Measurements from ENCODE around the gene SUCLG2. TPM values are rescaled to one million over a fixed set of nuclear protein-coding genes. Genes with fewer than 3 reads are reported as not detected.

The SUCLG2 gene
- total and polyA plus RNA-seq, 10 of the 15 experiments (the other 5 are each of a cell fraction or from before 2014, with no cell fraction given): 17.8 to 50.9 (median 37.2) TPM

DNA sequence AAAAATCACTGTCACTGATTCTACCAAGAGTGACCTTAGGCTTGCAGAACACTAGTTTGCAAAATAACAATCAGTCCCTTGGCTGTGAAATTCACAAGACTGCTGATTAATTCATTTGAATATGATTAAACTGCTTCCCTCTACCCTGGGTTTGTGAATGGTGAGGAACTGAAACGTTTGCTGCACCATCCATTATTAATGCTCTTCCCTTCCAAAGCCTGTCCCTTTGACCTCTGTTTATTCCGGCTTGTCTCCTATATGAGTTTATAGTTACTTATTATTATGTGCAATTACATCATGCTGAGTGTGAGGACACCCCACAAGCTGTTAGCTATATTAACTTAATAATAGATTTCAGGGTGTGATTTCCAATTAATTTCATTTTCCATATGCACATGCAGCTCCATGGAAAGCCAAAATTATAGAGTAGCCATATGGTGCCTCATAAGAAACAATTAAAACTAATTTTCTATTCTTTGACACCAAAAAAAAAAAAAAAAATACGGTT, 96.5 kb downstream of the SUCLG2 start:
- H3K36me3 ChIP-seq (ENCODE audit: control insufficient read depth in 2 of 2, insufficient read depth in 2 of 2, low read length in 1 of 2): no peaks in the 10 kb centered on the region; a peak in 1 of 4 replicates
- in situ Hi-C loops (cut with MboI): no loop called here
- TF ChIP-seq SREBF1 (IDR thresholded peaks at IDR 0.05; ENCODE audit: low read length) (no peak), SPI1 (IDR thresholded peaks at IDR 0.05; ENCODE audit: borderline replicate concordance, insufficient read depth, low read depth, low read length) (peak; percentile 5; the same call in 1 of the 2 replicates)
- H2AFZ ChIP-seq (ENCODE audit: control insufficient read depth, low read depth, low read length): no peak overlapping the region
- no peaks in the 10 kb centered on the region for H3K4me1 ChIP-seq (ENCODE audit: control insufficient read depth, insufficient read depth, low read length)
- ATAC-seq: no peak
- H3K27ac ChIP-seq (ENCODE audit: control insufficient read depth, insufficient read depth): no peak overlapping the region
- FAIRE-seq: no peak
- no peak overlapping the region for H3K4me3 ChIP-seq
- no peak overlapping the region for H3K9ac ChIP-seq (ENCODE audit: control insufficient read depth, insufficient read depth, low read length)
- no peaks in the 10 kb centered on the region; the same call in 1 of the 2 replicates for H3K79me2 ChIP-seq (ENCODE audit: control insufficient read depth, insufficient read depth, low read length)
- intact Hi-C loops (cut with micrococcal nuclease; ENCODE audit: unreplicated experiment): no loop called here
- no peaks in the 10 kb centered on the region for H4K20me1 ChIP-seq (ENCODE audit: control insufficient read depth, insufficient read depth)
- H3K9me3 ChIP-seq (replicated peaks; ENCODE audit: control insufficient read depth, insufficient read depth, low read length): no peaks in the 10 kb centered on the region
- ChIA-PET POLR2A (no interaction called here), SMC1A (ENCODE audit: uncharacterized antibody, unreplicated experiment) (interaction anchor here (0.7 to 1.1 kb wide), 2 partner anchors 9 to 23 kb away, joined by 3 read pairs; no protein-coding TSS in a partner anchor), RAD21 (ENCODE audit: unreplicated experiment) (no interaction called here), CTCF (no interaction called here)
- WGBS (ENCODE audit: insufficient coverage, insufficient replicate concordance, low lambda C conversion rate, missing lambda C conversion rate): 82% methylated on average over 3 of the region's 3 CpGs
- no peak overlapping the region for H3K4me2 ChIP-seq (ENCODE audit: control insufficient read depth, insufficient read depth)
- DNase-seq (ENCODE audit: low read depth, low spot score): no peak
- no peaks in the 10 kb centered on the region for H3K27me3 ChIP-seq (replicated peaks in 1 of 2; ENCODE audit: control insufficient read depth in 2 of 2, insufficient read depth in 2 of 2, low read length in 1 of 2)
- BruUV-seq (replicated peaks): no TSS peak

DNA sequence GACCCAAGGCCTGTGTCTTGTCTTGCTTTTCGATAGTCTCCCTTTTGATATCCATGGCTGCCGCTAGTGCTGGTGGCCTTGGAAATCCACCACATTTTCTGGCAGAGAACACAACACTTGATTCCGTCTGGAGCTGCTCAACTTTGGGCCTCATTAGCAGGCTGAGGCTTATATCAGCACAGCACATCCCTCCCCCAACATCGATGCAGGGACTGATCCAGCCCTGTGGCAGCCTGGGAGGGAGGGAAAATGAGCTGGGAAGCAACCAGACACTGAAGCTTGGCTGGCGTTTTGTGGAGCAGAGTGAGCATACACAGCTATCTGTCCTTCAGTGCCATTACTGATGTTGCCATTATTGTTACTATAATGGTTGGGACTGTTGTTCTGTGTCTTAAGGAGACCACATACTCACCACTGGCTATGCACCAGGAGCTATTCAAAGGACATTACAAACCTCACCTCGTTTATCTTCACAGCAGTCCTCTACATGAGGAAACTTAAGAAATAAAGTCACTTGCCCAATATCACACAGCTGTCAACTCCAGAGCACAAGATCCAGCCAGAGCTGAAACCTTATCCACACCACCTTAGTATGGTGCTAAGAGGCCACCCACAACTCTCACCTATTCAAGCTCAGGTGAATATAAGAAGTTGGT, 102.9 kb downstream of the SUCLG2 start:
- no peak for ATAC-seq
- DNase-seq (ENCODE audit: low read depth, low spot score): no peak
- POLR2A ChIA-PET: no interaction called here
- no peaks in the 10 kb centered on the region for H3K79me2 ChIP-seq (ENCODE audit: control insufficient read depth, insufficient read depth, low read length)
- SMC1A ChIA-PET (ENCODE audit: uncharacterized antibody, unreplicated experiment): interaction anchor here (1.0 kb wide), 1 partner anchor 9 kb away, joined by 4 read pairs; no protein-coding TSS in a partner anchor
- WGBS (ENCODE audit: insufficient coverage, insufficient replicate concordance, low lambda C conversion rate, missing lambda C conversion rate): 82% methylated on average over 6 of the region's 6 CpGs
- no peaks in the 10 kb centered on the region for H3K27me3 ChIP-seq (replicated peaks in 1 of 2; ENCODE audit: control insufficient read depth in 2 of 2, insufficient read depth in 2 of 2, low read length in 1 of 2)
- RAD21 ChIA-PET (ENCODE audit: unreplicated experiment): no interaction called here
- no peak overlapping the region for H3K4me2 ChIP-seq (ENCODE audit: control insufficient read depth, insufficient read depth)
- CTCF ChIA-PET: no interaction called here
- no peak overlapping the region for H3K27ac ChIP-seq (ENCODE audit: control insufficient read depth, insufficient read depth)
- H2AFZ ChIP-seq (ENCODE audit: control insufficient read depth, low read depth, low read length): no peak overlapping the region
- no peaks in the 10 kb centered on the region; a peak in 2 of 4 replicates for H3K36me3 ChIP-seq (ENCODE audit: control insufficient read depth in 2 of 2, insufficient read depth in 2 of 2, low read length in 1 of 2)
- H3K4me3 ChIP-seq: no peak overlapping the region
- in situ Hi-C loops (cut with MboI): no loop called here
- intact Hi-C loops (cut with micrococcal nuclease; ENCODE audit: unreplicated experiment): no loop called here
- no peaks in the 10 kb centered on the region for H3K4me1 ChIP-seq (ENCODE audit: control insufficient read depth, insufficient read depth, low read length)
- no TSS peak for BruUV-seq (replicated peaks)
- H3K9ac ChIP-seq (ENCODE audit: control insufficient read depth, insufficient read depth, low read length): no peak overlapping the region
- no peaks in the 10 kb centered on the region for H3K9me3 ChIP-seq (replicated peaks; ENCODE audit: control insufficient read depth, insufficient read depth, low read length)
- FAIRE-seq: no peak
- TF ChIP-seq FOXM1 (IDR thresholded peaks at IDR 0.05; ENCODE audit: low read depth, low read length) (no peak), HDAC2 (IDR thresholded peaks at IDR 0.05) (no peak), SIN3A (IDR thresholded peaks at IDR 0.05; ENCODE audit: low read depth, low read length) (no peak), POLR2A (IDR thresholded peaks at IDR 0.05; ENCODE audit: low read depth, low read length) (no peak), ESRRA (IDR thresholded peaks at IDR 0.05; ENCODE audit: low read length) (no peak)
- TF ChIP-seq, protein P1, sequence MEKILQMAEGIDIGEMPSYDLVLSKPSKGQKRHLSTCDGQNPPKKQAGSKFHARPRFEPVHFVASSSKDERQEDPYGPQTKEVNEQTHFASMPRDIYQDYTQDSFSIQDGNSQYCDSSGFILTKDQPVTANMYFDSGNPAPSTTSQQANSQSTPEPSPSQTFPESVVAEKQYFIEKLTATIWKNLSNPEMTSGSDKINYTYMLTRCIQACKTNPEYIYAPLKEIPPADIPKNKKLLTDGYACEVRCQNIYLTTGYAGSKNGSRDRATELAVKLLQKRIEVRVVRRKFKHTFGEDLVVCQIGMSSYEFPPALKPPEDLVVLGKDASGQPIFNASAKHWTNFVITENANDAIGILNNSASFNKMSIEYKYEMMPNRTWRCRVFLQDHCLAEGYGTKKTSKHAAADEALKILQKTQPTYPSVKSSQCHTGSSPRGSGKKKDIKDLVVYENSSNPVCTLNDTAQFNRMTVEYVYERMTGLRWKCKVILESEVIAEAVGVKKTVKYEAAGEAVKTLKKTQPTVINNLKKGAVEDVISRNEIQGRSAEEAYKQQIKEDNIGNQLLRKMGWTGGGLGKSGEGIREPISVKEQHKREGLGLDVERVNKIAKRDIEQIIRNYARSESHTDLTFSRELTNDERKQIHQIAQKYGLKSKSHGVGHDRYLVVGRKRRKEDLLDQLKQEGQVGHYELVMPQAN (conservative IDR thresholded peaks at IDR 0.05): no peak
- TF ChIP-seq, protein P2, sequence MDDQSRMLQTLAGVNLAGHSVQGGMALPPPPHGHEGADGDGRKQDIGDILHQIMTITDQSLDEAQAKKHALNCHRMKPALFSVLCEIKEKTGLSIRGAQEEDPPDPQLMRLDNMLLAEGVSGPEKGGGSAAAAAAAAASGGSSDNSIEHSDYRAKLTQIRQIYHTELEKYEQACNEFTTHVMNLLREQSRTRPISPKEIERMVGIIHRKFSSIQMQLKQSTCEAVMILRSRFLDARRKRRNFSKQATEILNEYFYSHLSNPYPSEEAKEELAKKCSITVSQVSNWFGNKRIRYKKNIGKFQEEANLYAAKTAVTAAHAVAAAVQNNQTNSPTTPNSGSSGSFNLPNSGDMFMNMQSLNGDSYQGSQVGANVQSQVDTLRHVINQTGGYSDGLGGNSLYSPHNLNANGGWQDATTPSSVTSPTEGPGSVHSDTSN (IDR thresholded peaks at IDR 0.05; ENCODE audit: insufficient replicate concordance, low read depth, low read length): no peak
- TF ChIP-seq, protein P3, sequence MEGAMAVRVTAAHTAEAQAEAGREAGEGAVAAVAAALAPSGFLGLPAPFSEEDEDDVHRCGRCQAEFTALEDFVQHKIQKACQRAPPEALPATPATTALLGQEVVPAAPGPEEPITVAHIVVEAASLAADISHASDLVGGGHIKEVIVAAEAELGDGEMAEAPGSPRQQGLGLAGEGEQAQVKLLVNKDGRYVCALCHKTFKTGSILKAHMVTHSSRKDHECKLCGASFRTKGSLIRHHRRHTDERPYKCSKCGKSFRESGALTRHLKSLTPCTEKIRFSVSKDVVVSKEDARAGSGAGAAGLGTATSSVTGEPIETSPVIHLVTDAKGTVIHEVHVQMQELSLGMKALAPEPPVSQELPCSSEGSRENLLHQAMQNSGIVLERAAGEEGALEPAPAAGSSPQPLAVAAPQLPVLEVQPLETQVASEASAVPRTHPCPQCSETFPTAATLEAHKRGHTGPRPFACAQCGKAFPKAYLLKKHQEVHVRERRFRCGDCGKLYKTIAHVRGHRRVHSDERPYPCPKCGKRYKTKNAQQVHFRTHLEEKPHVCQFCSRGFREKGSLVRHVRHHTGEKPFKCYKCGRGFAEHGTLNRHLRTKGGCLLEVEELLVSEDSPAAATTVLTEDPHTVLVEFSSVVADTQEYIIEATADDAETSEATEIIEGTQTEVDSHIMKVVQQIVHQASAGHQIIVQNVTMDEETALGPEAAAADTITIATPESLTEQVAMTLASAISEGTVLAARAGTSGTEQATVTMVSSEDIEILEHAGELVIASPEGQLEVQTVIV (IDR thresholded peaks at IDR 0.05; ENCODE audit: borderline replicate concordance, partially characterized antibody): no peak
- H4K20me1 ChIP-seq (ENCODE audit: control insufficient read depth, insufficient read depth): no peaks in the 10 kb centered on the region
